Mammary epithelial cell (primary cell): ENCODE data around the gene POMP.

Experiments used
- EZH2 ChIP-seq: IDR thresholded peaks from 2 replicates; pipeline ENCODE4 v1.6.1; 2012; ENCODE audit warnings: low read length, inconsistent platforms, borderline replicate concordance
- TF ChIP-seq, protein P1 (sequence below), 2 donors: IDR thresholded peaks in 1 of 2; conservative IDR thresholded peaks in 1 of 2; 2 replicates each; pipeline ENCODE4 v1.5.1; 2011 to 2012; ENCODE audit warnings: inconsistent platforms in 2 of 2, low read length in 2 of 2, mild to moderate bottlenecking in 2 of 2, control low read depth in 1 of 2, low read depth in 1 of 2; ENCODE audit not compliant: insufficient read depth in 1 of 2; ENCODE audit errors: extremely low read depth in 1 of 2

DNA sequence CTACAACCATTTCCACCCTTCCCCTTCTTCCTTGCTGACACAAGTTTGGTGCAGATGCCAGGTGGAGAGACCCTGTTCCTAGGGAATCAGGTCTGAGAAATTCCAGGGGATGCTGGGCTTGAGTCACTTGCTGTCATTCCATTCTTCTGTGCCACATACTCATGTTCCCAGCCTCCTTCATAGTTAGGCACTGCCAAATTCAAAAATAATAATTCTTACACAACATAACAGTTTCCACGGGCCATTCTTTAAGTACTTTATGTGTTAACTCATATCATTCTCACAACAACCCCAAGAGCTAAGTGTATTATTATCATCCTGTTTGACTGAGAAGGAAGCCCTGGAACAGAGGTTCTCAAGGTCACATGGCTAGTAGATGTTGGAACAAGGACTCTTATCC, 27.1 kb upstream of the POMP start:
- TF ChIP-seq, protein P1, sequence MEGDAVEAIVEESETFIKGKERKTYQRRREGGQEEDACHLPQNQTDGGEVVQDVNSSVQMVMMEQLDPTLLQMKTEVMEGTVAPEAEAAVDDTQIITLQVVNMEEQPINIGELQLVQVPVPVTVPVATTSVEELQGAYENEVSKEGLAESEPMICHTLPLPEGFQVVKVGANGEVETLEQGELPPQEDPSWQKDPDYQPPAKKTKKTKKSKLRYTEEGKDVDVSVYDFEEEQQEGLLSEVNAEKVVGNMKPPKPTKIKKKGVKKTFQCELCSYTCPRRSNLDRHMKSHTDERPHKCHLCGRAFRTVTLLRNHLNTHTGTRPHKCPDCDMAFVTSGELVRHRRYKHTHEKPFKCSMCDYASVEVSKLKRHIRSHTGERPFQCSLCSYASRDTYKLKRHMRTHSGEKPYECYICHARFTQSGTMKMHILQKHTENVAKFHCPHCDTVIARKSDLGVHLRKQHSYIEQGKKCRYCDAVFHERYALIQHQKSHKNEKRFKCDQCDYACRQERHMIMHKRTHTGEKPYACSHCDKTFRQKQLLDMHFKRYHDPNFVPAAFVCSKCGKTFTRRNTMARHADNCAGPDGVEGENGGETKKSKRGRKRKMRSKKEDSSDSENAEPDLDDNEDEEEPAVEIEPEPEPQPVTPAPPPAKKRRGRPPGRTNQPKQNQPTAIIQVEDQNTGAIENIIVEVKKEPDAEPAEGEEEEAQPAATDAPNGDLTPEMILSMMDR (conservative IDR thresholded peaks at IDR 0.05 in 1 of 2, IDR thresholded peaks at IDR 0.05 in 1 of 2; ENCODE audit: extremely low read depth in 1 of 2, insufficient read depth in 1 of 2, low read depth in 1 of 2, low read length in 2 of 2): no peak
- TF ChIP-seq EZH2: no peak
